Progenitor cell of endocrine pancreas (in vitro differentiated cells): ENCODE measurements around the gene SPATA25. TPM values are rescaled to one million over a fixed set of nuclear protein-coding genes. Genes with fewer than 3 reads are reported as not detected.
A peak's percentile ranks its signal among the peaks of the same experiment; 100 is the strongest.

Experiments
- DNase-seq: peaks from one replicate; pipeline ENCODE4 v3.0.0; 2021; ENCODE audit warnings: low spot score; ENCODE audit not compliant: unreplicated experiment
- H3K27ac Mint-ChIP-seq: 2 replicates; pipeline ENCODE4 v1.8.0; 2021; ENCODE audit warnings: mild to moderate bottlenecking, moderate library complexity, mixed read lengths
- H3K27me3 Mint-ChIP-seq: 2 replicates; pipeline ENCODE4 v1.8.0; 2021; ENCODE audit warnings: mixed read lengths
- H3K36me3 Mint-ChIP-seq: 2 replicates; pipeline ENCODE4 v1.8.0; 2022; ENCODE audit warnings: mixed read lengths; ENCODE audit not compliant: insufficient read depth
- H3K4me1 Mint-ChIP-seq: 2 replicates; pipeline ENCODE4 v1.8.0; 2021; ENCODE audit warnings: low read depth, mixed read lengths
- H3K4me3 Mint-ChIP-seq: 2 replicates; pipeline ENCODE4 v1.8.0; 2021; ENCODE audit warnings: low read depth, mild to moderate bottlenecking, moderate library complexity, mixed read lengths
- H3K9me3 Mint-ChIP-seq: 2 replicates; pipeline ENCODE4 v1.8.0; 2021; ENCODE audit warnings: low read depth, mixed read lengths
- total RNA-seq: library from RNA; stranded (reverse); gene quantifications from 2 replicates; pipeline ENCODE4 v1.2.1, GENCODE V29; 2021
- TF ChIP-seq, protein P1 (sequence below): fragments of 200-600 bp; sonication (generic); IDR thresholded peaks from one replicate; pipeline ENCODE4 v1.5.0; 2021; ENCODE audit warnings: antibody characterized with exemption, mild to moderate bottlenecking; ENCODE audit not compliant: unreplicated experiment

The SPATA25 gene
- total RNA-seq, 1 donor from 2014 or later = 3.6 TPM

DNA sequence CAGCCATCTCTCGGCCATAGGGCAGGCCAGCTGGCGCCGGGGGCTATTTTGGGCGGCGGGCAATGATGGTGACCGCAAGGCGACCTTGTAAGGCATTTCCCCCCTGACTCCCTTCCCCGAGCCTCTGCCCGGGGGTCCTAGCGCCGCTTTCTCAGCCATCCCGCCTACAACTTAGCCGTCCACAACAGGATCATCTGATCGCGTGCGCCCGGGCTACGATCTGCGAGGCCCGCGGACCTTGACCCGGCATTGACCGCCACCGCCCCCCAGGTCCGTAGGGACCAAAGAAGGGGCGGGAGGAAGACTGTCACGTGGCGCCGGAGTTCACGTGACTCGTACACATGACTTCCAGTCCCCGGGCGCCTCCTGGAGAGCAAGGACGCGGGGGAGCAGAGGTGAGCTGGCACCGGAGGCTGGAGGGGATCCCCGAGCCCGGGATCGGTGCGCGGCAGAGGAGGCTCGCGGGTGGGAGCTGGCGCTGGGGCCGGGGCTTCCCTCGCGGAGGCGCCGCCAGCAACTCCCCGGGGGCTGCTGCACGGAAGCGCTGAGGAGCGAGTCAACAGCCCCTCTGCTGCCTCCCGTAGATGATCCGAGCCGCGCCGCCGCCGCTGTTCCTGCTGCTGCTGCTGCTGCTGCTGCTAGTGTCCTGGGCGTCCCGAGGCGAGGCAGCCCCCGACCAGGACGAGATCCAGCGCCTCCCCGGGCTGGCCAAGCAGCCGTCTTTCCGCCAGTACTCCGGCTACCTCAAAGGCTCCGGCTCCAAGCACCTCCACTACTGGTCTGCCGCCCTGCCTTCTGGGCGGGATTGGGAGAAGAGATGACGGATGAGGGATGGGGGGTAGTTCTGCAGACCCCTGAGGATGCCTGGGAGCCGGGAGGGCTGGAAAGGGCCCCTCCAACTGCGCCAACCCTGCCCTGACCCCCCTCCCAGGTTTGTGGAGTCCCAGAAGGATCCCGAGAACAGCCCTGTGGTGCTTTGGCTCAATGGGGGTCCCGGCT, 3.9 kb upstream of the SPATA25 start, which contains the start of the genes CTSA and NEURL2:
Gene CTSA, plus strand, starts transcription at position 351 of the 999 bp plus-strand sequence. Its CDS starts 234 bp downstream, at position 585.
Gene NEURL2, minus strand, starts transcription at position 224 of the 999 bp plus-strand sequence. Its CDS starts 217 bp downstream, at position 7.
- TF ChIP-seq, protein P1, sequence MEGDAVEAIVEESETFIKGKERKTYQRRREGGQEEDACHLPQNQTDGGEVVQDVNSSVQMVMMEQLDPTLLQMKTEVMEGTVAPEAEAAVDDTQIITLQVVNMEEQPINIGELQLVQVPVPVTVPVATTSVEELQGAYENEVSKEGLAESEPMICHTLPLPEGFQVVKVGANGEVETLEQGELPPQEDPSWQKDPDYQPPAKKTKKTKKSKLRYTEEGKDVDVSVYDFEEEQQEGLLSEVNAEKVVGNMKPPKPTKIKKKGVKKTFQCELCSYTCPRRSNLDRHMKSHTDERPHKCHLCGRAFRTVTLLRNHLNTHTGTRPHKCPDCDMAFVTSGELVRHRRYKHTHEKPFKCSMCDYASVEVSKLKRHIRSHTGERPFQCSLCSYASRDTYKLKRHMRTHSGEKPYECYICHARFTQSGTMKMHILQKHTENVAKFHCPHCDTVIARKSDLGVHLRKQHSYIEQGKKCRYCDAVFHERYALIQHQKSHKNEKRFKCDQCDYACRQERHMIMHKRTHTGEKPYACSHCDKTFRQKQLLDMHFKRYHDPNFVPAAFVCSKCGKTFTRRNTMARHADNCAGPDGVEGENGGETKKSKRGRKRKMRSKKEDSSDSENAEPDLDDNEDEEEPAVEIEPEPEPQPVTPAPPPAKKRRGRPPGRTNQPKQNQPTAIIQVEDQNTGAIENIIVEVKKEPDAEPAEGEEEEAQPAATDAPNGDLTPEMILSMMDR = no peak
- peak within 1 kb of the TSS; percentile 86 for H3K4me3 Mint-ChIP-seq
- peak; percentile 86 for DNase-seq
- H3K9me3 Mint-ChIP-seq = no peaks in the 10 kb centered on the region
- peak within 1 kb of the TSS; percentile 97 for H3K27ac Mint-ChIP-seq
- H3K4me1 Mint-ChIP-seq = peaks cover 8% of the 10 kb centered on the region
- peaks cover 5% of the 10 kb centered on the region for H3K36me3 Mint-ChIP-seq
- no peaks in the 10 kb centered on the region for H3K27me3 Mint-ChIP-seq

DNA sequence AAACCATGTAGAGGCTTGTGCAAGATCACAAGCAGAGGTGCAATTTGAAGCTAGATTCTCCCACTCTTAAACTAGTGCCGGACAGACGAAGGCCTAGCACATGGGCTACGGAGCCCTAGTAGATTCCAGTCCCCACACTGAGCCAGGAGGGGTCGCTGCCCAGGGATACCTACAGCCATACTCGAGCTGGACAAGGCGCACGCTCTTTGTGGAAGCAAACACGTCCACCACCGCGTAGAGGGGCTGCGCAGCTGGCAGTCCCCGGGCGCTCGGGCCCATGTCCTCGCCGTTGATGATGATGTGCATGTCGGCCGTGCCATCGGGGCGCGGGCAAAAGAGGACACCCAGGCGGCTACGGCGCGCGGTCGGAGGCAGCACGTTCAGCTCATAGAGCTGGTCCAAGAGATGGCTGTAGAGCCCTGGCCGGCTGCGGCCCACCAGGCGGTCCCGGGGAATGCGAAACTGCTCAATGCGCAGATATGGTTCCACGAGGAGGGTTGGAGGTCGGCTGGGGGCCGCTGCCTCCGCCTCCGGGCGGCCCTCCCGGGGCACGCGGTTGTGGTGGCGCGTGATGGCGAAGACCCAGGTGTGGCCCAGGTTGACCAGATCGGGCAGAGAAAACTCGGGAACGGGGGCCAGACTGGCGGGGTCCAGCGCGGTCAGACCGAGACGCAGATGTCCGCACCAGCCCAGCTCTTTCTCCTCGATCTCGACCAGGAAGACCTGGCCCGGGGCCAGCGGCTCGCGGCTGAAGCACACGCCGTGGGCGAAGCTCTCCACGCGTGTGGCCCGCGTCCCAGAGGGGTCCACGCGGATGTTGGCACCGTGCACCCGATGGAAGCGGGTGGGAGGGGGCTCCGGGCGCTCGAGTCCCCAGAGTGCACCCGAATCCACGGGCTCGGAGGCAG, 2.9 kb upstream of the SPATA25 start:
- no peaks in the 10 kb centered on the region for H3K9me3 Mint-ChIP-seq

DNA sequence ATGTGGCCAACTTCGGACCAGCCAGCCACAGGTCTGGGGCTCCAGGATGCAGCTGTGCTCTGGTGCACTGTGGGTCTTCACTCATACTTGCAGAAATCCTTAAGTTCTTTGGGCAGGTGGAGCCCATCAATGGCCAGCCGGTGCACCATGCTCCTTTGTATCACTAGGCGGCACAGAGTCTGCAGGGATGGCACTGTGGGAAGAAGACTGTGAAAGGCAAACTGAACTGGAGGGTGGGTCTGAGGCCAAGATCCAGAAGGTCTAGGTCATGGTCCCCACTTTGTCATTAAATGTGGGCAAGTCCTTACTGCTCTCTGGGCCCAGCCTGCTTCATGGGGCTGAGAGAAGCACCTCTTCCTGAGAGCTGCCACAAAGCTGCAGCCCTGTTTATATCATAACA, 1.3 kb upstream of the SPATA25 start:
- H3K27me3 Mint-ChIP-seq = no peaks in the 10 kb centered on the region
- TF ChIP-seq, protein P1 = no peak
- no peaks in the 10 kb centered on the region for H3K9me3 Mint-ChIP-seq
- H3K27ac Mint-ChIP-seq = no peak overlapping the region
- H3K4me3 Mint-ChIP-seq = no peak overlapping the region
- peaks cover 3% of the 10 kb centered on the region for H3K36me3 Mint-ChIP-seq
- no peak for DNase-seq
- peaks cover 8% of the 10 kb centered on the region for H3K4me1 Mint-ChIP-seq

More for the DNA sequence above, 2.9 kb upstream of the SPATA25 start:
- no peaks in the 10 kb centered on the region for H3K27me3 Mint-ChIP-seq
- peaks cover 5% of the 10 kb centered on the region for H3K36me3 Mint-ChIP-seq
- peak overlapping the region; percentile 86 for H3K4me3 Mint-ChIP-seq
- DNase-seq = peak; percentile 69
- peak overlapping the region; percentile 97 for H3K27ac Mint-ChIP-seq
- H3K4me1 Mint-ChIP-seq = peaks cover 8% of the 10 kb centered on the region
- TF ChIP-seq, protein P1 = peak; percentile 77

DNA sequence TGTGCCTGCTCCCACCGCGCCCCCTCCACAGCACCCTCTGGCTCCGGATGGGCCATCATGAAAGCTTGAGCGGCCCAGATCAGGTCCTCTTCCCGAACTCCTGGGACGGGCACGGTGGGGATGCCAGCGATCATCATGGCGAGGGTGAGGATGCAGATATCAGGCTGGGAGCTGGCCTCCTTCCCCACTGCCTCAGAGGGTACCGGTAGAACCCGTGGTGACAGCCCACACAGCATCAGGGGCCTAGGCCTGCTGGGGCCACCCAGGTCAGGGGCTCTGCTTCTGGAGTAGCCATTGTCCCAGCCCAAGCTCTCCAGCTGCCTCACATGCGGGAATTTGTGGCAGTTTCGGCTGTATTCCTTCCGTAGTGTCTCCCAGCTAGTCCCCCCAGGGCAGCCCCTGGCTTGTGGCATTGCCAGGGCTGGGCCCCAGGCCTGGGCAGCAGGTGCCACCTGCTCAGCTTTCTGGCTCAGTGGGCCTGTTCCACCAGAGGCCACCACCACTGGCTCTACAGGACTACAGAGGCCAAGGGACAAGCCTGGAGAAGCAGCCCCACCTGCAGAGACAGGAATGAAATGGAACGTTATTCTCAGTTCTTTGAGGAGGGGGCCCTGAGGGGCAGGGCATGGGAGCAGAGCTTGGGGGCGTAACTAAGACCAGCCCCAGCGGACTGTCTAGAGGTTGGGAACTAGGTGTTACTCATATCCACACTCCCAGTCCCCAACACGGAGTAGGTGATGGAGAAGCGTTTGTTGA, 654 bp downstream of the SPATA25 start:
- Mint-ChIP-seq H3K4me3 (no peak overlapping the region), H3K36me3 (peaks cover 7% of the 10 kb centered on the region), H3K27me3 (no peaks in the 10 kb centered on the region), H3K27ac (no peak overlapping the region), H3K4me1 (peaks cover 7% of the 10 kb centered on the region), H3K9me3 (no peaks in the 10 kb centered on the region)
- TF ChIP-seq, protein P1 = no peak
- no peak for DNase-seq
